ENCODE measurements around the gene CABP1. TPM values are rescaled to one million over a fixed set of nuclear protein-coding genes. Genes with fewer than 3 reads are reported as not detected.

CABP1 gene
- total and polyA plus RNA-seq, 12 donors = 1.3 to 12.0 (median 3.4) TPM

- DNase-seq (peak; percentile 98 to 99), ATAC-seq (peak; percentile 92 to 97 (median 96))
- H3K27me3 ChIP-seq = no peaks in the 10 kb centered on the region
- peak within 1 kb of the TSS; percentile 55 to 95 (median 92) for H3K27ac ChIP-seq
- H3K4me1 ChIP-seq = peaks cover 3 to 61% (median 48%) of the 10 kb centered on the region in 9 donors
- intact Hi-C loops (cut with DNase I) = loop anchor here in 6 of 10 donors (2.0 to 5.0 kb wide), 4 partner anchors 24 to 40 kb away; partner anchors contain the start of gene UNC119B (in 1 of the 6)
- no peaks in the 10 kb centered on the region for H3K9me3 ChIP-seq
- peak within 1 kb of the TSS; percentile 68 to 98 (median 90) for H3K4me3 ChIP-seq
- H3K36me3 ChIP-seq = no peaks in the 10 kb centered on the region
- TF ChIP-seq CTCF (IDR thresholded peaks at IDR 0.05) = peak in 4 of 9 donors; percentile 20 to 51 (median 40)
- 0 to 1% methylated on average over 80 to 83 of the region's 84 CpGs for WGBS, 2 donors
These were observed 46.5 kb downstream of the CABP1 start, which contains the start of gene MLEC for GRCh38 chr12:120686690-120687577. Gene MLEC (plus strand): TSS chr12:120687149. CDS start chr12:120687297, 148 bp downstream.

GRCh38 chr12:120687578-120688289, 47.3 kb downstream of the CABP1 start:
- no peak for TF ChIP-seq CTCF (IDR thresholded peaks at IDR 0.05)
- intact Hi-C loops (cut with DNase I) = loop anchor here in 6 of 10 donors (2.0 to 5.0 kb wide), 4 partner anchors 23 to 40 kb away; partner anchors contain the start of gene UNC119B (in 1 of the 6)
- 0 to 1% methylated on average over 30 to 31 of the region's 31 CpGs for WGBS, 2 donors
- peaks cover 0 to 1% (median 0%) of the 10 kb centered on the region in 9 donors for H3K36me3 ChIP-seq
- H3K27me3 ChIP-seq = no peaks in the 10 kb centered on the region
- DNase-seq (peak in 1 of 2 donors; percentile 24), ATAC-seq (no peak)
- H3K4me1 ChIP-seq = peaks cover 3 to 69% (median 56%) of the 10 kb centered on the region in 9 donors
- H3K27ac ChIP-seq = peak overlapping the region; percentile 55 to 95 (median 92)
- H3K4me3 ChIP-seq = peak overlapping the region; percentile 68 to 98 (median 90)
- no peaks in the 10 kb centered on the region for H3K9me3 ChIP-seq

GRCh38 chr12:120688527-120689071, 48.2 kb downstream of the CABP1 start:
- no peak for TF ChIP-seq CTCF (IDR thresholded peaks at IDR 0.05)
- intact Hi-C loops (cut with DNase I) = loop anchor here in 3 of 10 donors (5.0 kb wide), 2 partner anchors 36 to 41 kb away; no protein-coding TSS in a partner anchor
- no peak for DNase-seq
- Histone ChIP-seq H3K4me1 (peaks cover 3 to 74% (median 65%) of the 10 kb centered on the region in 9 donors), H3K4me3 (peak overlapping the region; percentile 68 to 98 (median 90)), H3K27ac (peak overlapping the region; percentile 55 to 95 (median 92)), H3K27me3 (no peaks in the 10 kb centered on the region), H3K9me3 (no peaks in the 10 kb centered on the region), H3K36me3 (peaks cover 0 to 10% (median 0%) of the 10 kb centered on the region in 9 donors)
- ATAC-seq = no peak
- 7 to 11% methylated on average over 6 of the region's 6 CpGs for WGBS, 2 donors

Data from heart right ventricle (tissue), 16 donors.